K562 (cell line): Measurements from ENCODE around the gene AOC1. TPM values are rescaled to one million over a fixed set of nuclear protein-coding genes. Genes with fewer than 3 reads are reported as not detected.
A peak's percentile ranks its signal among the peaks of the same experiment; 100 is the strongest.

Source experiments
- ATAC-seq: fragments of 200-7000 bp; cut with Tn5 transposase; 3 replicates; pipeline ENCODE4 v1.9.1; 2020; ENCODE audit warnings: moderate library complexity
- BruUV-seq: library from RNA; stranded (reverse); fragments of 400-500 nt; replicated peaks from 2 replicates; lab custom pipeline; 2021; lab: Mats Ljungman, UMichigan
- CTCF ChIA-PET: fragments of 300-600 bp; formaldehyde crosslinking; extraction: SDS; loops from one replicate; lab custom pipeline; 2021; ENCODE audit warnings: low intra/inter-chr PET ratio; lab: Yijun Ruan, JAX
- POLR2A ChIA-PET: fragments of 300-600, 350-650 bp; sonication (Branson Sonifier 250); formaldehyde crosslinking; extraction: SDS; loops from one replicate; lab custom pipeline; 2021; ENCODE audit warnings: antibody characterized with exemption, inconsistent platforms; lab: Yijun Ruan, JAX
- DNase-seq, 4 experiments: peaks; one replicate each; pipeline versions ENCODE4 v3.0.0 to v3.0.0-alpha.2; 2011 to 2018; ENCODE audit warnings: low spot score in 3 of 4, mixed read lengths in 3 of 4; ENCODE audit errors: extremely low read depth in 1 of 4
- FAIRE-seq: peaks from 2 replicates; lab custom pipeline; 2011; peaks lifted over from hg19 to GRCh38; lab: Jason Lieb, UNC
- H2AFZ ChIP-seq: 2 replicates; pipeline ENCODE4 v1.6.0; 2011; ENCODE audit warnings: low read depth, low read length, control low read depth, inconsistent platforms
- H3K27ac ChIP-seq: fragments of 200-600 bp; 3 replicates; pipeline ENCODE4 v1.8.0; 2011; ENCODE audit warnings: low read depth, mild to moderate bottlenecking, control low read depth, inconsistent platforms, low read length, moderate library complexity, mixed read lengths; ENCODE audit errors: extremely low read depth
- H3K27me3 ChIP-seq, 2 experiments: fragments of 300-600 bp in 1 of 2; 2 replicates in 1 of 2; 3 replicates in 1 of 2; pipeline versions ENCODE4 v1.6.0 to v1.8.0; 2011; ENCODE audit warnings: inconsistent platforms in 2 of 2, low read length in 2 of 2, mild to moderate bottlenecking in 1 of 2, mixed read lengths in 1 of 2, moderate library complexity in 1 of 2; ENCODE audit not compliant: control insufficient read depth in 2 of 2, insufficient read depth in 2 of 2
- H3K36me3 ChIP-seq: fragments of 300-600 bp; 3 replicates; pipeline ENCODE4 v1.8.0; 2011; ENCODE audit warnings: mild to moderate bottlenecking, low read length, inconsistent platforms; ENCODE audit not compliant: control insufficient read depth, insufficient read depth
- H3K4me1 ChIP-seq, 2 experiments: fragments of 200-600 bp in 1 of 2; replicated peaks in 1 of 2; 2 replicates in 1 of 2; 3 replicates in 1 of 2; pipeline versions ENCODE4 v1.5.1 to v1.8.0; 2011; ENCODE audit warnings: inconsistent platforms in 2 of 2, low read length in 2 of 2, mild to moderate bottlenecking in 1 of 2, mixed read lengths in 1 of 2, moderate library complexity in 1 of 2; ENCODE audit not compliant: control insufficient read depth in 2 of 2, insufficient read depth in 2 of 2
- H3K4me2 ChIP-seq: 2 replicates; pipeline ENCODE4 v1.6.1; 2011; ENCODE audit warnings: low read length, control low read depth, inconsistent platforms, mixed read lengths; ENCODE audit not compliant: insufficient read depth
- H3K4me3 ChIP-seq: fragments of 200-600 bp; sonication (generic), shearing (Covaris generic); 2 replicates; pipeline ENCODE4 v1.5.1; 2016; ENCODE audit warnings: control low read depth, inconsistent platforms
- H3K79me2 ChIP-seq: fragments of 200-600 bp; 3 replicates; pipeline ENCODE4 v1.8.0; 2011; ENCODE audit warnings: low read length, inconsistent platforms; ENCODE audit not compliant: control insufficient read depth, insufficient read depth
- H3K9ac ChIP-seq, 2 experiments: 2 replicates each; pipeline versions ENCODE4 v1.6.0 to v1.6.1; 2011; ENCODE audit warnings: low read depth in 2 of 2, low read length in 2 of 2, control low read depth in 1 of 2, inconsistent platforms in 1 of 2, mild to moderate bottlenecking in 1 of 2, mixed read lengths in 1 of 2; ENCODE audit not compliant: insufficient read depth in 1 of 2
- H3K9me1 ChIP-seq: one replicate; pipeline ENCODE4 v1.6.0; 2011; ENCODE audit warnings: inconsistent platforms, mild to moderate bottlenecking, low read length, moderate library complexity; ENCODE audit not compliant: control insufficient read depth, insufficient read depth
- H3K9me3 ChIP-seq: replicated peaks from 2 replicates; pipeline ENCODE4 v1.5.1; 2011; ENCODE audit warnings: low read depth, low read length, inconsistent platforms; ENCODE audit not compliant: control insufficient read depth, insufficient read depth
- H4K20me1 ChIP-seq: replicated peaks from 2 replicates; pipeline ENCODE4 v1.6.1; 2011; ENCODE audit warnings: low read length, inconsistent platforms, mixed read lengths; ENCODE audit not compliant: control insufficient read depth, insufficient read depth
- CBFA2T3 ChIP-seq: fragments of 450-650 bp; IDR thresholded peaks from 2 replicates; pipeline ENCODE4 v1.6.1; 2017
- CTBP1 ChIP-seq: fragments of 450-650 bp; IDR thresholded peaks from 2 replicates; pipeline ENCODE4 v1.6.1; 2016; ENCODE audit warnings: borderline replicate concordance
- MCM3 ChIP-seq: fragments of 450-650 bp; IDR thresholded peaks from 2 replicates; pipeline ENCODE4 v1.6.1; 2016
- NRF1 ChIP-seq, 2 experiments: fragments of 450-650 bp; IDR thresholded peaks in 1 of 2; conservative IDR thresholded peaks in 1 of 2; 2 replicates each; pipeline ENCODE4 v1.6.1; 2014; ENCODE audit warnings: mild to moderate bottlenecking in 2 of 2
- SMAD4 ChIP-seq: fragments of 250-450 bp; sonication (Bioruptor Pico); conservative IDR thresholded peaks from 2 replicates; pipeline ENCODE4 v1.8.0; 2021; ENCODE audit warnings: inconsistent platforms, mild to moderate bottlenecking, moderate library complexity
- SRSF3 ChIP-seq: fragments of 200-400 bp; formaldehyde crosslinking; IDR thresholded peaks from 2 replicates; pipeline ENCODE4 v1.6.1; 2016; ENCODE audit warnings: mild to moderate bottlenecking, low read length, moderate library complexity; ENCODE audit not compliant: insufficient read depth
- TAF1 ChIP-seq: IDR thresholded peaks from 2 replicates; pipeline ENCODE4 v1.6.1; 2011; ENCODE audit warnings: mild to moderate bottlenecking, low read length, moderate library complexity; ENCODE audit not compliant: insufficient read depth, control insufficient read depth, severe bottlenecking; ENCODE audit errors: extremely low read depth
- WGBS: fragments of 100-300 bp; shearing (Covaris generic); methylation state at CpG from one replicate; pipeline ENCODE4 v1.1.6; 2016; ENCODE audit warnings: low coverage, mixed read lengths; ENCODE audit not compliant: insufficient coverage; ENCODE audit errors: missing lambda C conversion rate; 5-methylcytosine and 5-hydroxymethylcytosine counted together
- in situ Hi-C: fragments of 300-500 bp; cut with MboI; formaldehyde crosslinking; loops from 4 replicates; pipeline ENCODE4 v1.15.0; 2018; ENCODE audit warnings: inconsistent platforms, mixed read lengths
- intact Hi-C: fragments of 100-400 bp; cut with micrococcal nuclease; formaldehyde crosslinking; loops from 2 replicates; pipeline ENCODE4 v1.14.2; 2022
- polyA plus RNA-seq, 8 experiments: library from polyadenylated mRNA; depleted of rRNA in 4 of 8; stranded (reverse) in 5 of 8; unstranded in 3 of 8; fragments of >200 nt; fragmentation: Nextera tagmentation in 2 of 8; fragmentation: Illumina TruSeq in 1 of 8; extraction: Ambion mirVana in 2 of 8; extraction: Trizol in 1 of 8; gene quantifications; 2 replicates each; pipeline versions ENCODE4 v1.2.1 to v1.2.3, GENCODE V29; 2011 to 2014; ENCODE audit warnings: inconsistent platforms in 1 of 8, missing spikeins in 1 of 8
- total RNA-seq, 7 experiments: library from RNA; depleted of rRNA in 6 of 7; stranded (reverse); fragments of >200 nt in 6 of 7; fragmentation: Illumina TruSeq in 2 of 7; extraction: Trizol in 2 of 7; gene quantifications; 2 replicates each; pipeline versions ENCODE4 v1.2.1 to v1.2.3, GENCODE V29; 2011 to 2021; ENCODE audit warnings: low replicate concordance in 1 of 7

The AOC1 gene
- total and polyA plus RNA-seq, 9 of the 15 experiments (the other 6 are each of a cell fraction or from before 2014, with no cell fraction given): not detected

DNA sequence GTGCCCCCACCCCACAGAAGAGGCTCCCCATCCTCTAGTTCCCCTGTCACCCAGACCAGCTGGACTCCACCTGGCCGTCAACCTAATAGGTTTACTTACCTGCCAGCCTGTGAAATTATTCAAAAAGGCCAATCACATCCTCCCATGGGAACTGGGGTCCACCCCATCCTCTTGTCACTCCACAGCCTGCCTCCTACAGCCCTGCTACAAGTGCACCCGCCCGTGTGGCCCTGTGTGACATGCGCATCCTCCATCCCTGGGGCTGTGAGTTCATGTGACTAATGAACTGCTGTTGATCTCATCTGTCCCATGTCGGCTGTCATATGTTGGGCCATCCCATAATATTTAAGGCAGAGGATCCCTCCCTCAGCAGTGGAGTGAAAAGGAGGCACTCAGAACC lies 39.4 kb downstream of the AOC1 start:
- ChIA-PET POLR2A (interaction anchor here (0.6 to 1.9 kb wide), 2 partner anchors 12 to 20 kb away, joined by 3 to 5 read pairs; no protein-coding TSS in a partner anchor), CTCF (no interaction called here)
- peaks cover 12 to 21% of the 10 kb centered on the region in 2 experiments; a peak in 3 of 5 replicates for H3K27me3 ChIP-seq
- no peak overlapping the region for H2AFZ ChIP-seq
- ATAC-seq: no peak; the same call in 1 of the 3 replicates
- no peaks in the 10 kb centered on the region for H3K4me1 ChIP-seq
- 6% methylated on average over 5 of the region's 5 CpGs for WGBS
- DNase-seq: peak in 1 of 4 experiments; percentile 3
- H3K9me1 ChIP-seq: no peaks in the 10 kb centered on the region
- H4K20me1 ChIP-seq: no peaks in the 10 kb centered on the region
- in situ Hi-C loops (no loop called here), intact Hi-C loops (no loop called here)
- no peaks in the 10 kb centered on the region for H3K79me2 ChIP-seq
- no TSS peak for BruUV-seq
- no peak for TF ChIP-seq MCM3
- TF ChIP-seq SMAD4 (CRISPR knock-in tag): no peak
- TF ChIP-seq NRF1 (conservative IDR thresholded peaks at IDR 0.05 in 1 of 2, IDR thresholded peaks at IDR 0.05 in 1 of 2): peak; percentile 42 to 58; a peak in 3 of 4 replicates
- TF ChIP-seq SRSF3: no peak
- TF ChIP-seq, all 486 proteins: peak for 1
- H3K4me2 ChIP-seq: no peak overlapping the region
- no peak overlapping the region for H3K4me3 ChIP-seq
- H3K27ac ChIP-seq: no peak overlapping the region
- H3K36me3 ChIP-seq: no peaks in the 10 kb centered on the region
- no peak overlapping the region for H3K9ac ChIP-seq
- no peak for FAIRE-seq
- H3K9me3 ChIP-seq: peaks cover 2% of the 10 kb centered on the region; the same call in 1 of the 2 replicates

DNA sequence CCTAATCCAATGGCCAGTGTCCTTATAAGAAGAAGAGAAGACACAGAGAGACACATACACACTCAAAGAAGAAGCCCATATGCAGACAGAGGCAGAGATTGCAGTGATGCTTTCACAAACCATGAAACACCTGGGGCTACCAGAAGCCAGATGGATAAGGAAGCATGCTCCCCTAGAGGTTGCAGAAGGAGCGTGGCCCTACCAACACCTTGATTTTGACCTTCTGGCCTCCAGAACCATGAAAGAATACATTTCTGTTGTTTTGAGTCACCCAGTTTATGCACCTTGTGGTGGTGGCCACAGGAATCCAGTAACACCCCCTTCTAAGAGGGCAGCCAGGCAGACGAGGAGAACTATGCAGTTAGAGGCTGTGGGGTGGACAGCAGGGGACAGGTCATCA lies 43.5 kb downstream of the AOC1 start:
- Histone ChIP-seq H3K36me3 (no peaks in the 10 kb centered on the region), H2AFZ (no peak overlapping the region), H3K9me1 (no peaks in the 10 kb centered on the region), H3K27ac (no peak overlapping the region), H3K4me2 (no peak overlapping the region), H3K9ac (no peak overlapping the region), H3K27me3 (peaks cover 22 to 38% of the 10 kb centered on the region in 2 experiments; a peak in 4 of 5 replicates), H4K20me1 (peaks cover 5% of the 10 kb centered on the region; the same call in 1 of the 2 replicates), H3K4me1 (peaks cover 5 to 11% of the 10 kb centered on the region in 2 experiments; a peak in 3 of 5 replicates), H3K9me3 (peaks cover 2% of the 10 kb centered on the region; the same call in 1 of the 2 replicates), H3K79me2 (no peaks in the 10 kb centered on the region), H3K4me3 (no peak overlapping the region)
- FAIRE-seq (no peak), DNase-seq (peak in 2 of 4 experiments; percentile 6 to 29), ATAC-seq (no peak)
- 4% methylated on average over 2 of the region's 2 CpGs for WGBS
- ChIA-PET POLR2A (no interaction called here), CTCF (interaction anchor here (0.6 to 1.2 kb wide), 2 partner anchors 215 to 508 kb away, joined by 3 to 5 read pairs; no protein-coding TSS in a partner anchor)
- intact Hi-C loops: loop anchor here (5.0 kb wide), 1 partner anchor 216 kb away; no protein-coding TSS in a partner anchor
- BruUV-seq: no TSS peak
- TF ChIP-seq CBFA2T3 (0 out of 2 replicates have a peak, but pooled peaks have one; percentile 5), TAF1 (no peak), CTBP1 (peak; percentile 14; the same call in 1 of the 2 replicates)
- in situ Hi-C loops: loop anchor here (5.0 kb wide), 1 partner anchor 91 kb away; no protein-coding TSS in a partner anchor
